ENCODE measurements around the gene ARGLU1. TPM values are rescaled to one million over a fixed set of nuclear protein-coding genes. Genes with fewer than 3 reads are reported as not detected.
"Not testable (repeated sequence)": the region's sequence is repeated elsewhere in the genome, so short reads cannot be mapped to it uniquely, and the experiment has no call there.

The ARGLU1 gene, protein sequence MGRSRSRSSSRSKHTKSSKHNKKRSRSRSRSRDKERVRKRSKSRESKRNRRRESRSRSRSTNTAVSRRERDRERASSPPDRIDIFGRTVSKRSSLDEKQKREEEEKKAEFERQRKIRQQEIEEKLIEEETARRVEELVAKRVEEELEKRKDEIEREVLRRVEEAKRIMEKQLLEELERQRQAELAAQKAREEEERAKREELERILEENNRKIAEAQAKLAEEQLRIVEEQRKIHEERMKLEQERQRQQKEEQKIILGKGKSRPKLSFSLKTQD
- 23.2 and 33.0 TPM in 2 replicates for total RNA-seq

DNA sequence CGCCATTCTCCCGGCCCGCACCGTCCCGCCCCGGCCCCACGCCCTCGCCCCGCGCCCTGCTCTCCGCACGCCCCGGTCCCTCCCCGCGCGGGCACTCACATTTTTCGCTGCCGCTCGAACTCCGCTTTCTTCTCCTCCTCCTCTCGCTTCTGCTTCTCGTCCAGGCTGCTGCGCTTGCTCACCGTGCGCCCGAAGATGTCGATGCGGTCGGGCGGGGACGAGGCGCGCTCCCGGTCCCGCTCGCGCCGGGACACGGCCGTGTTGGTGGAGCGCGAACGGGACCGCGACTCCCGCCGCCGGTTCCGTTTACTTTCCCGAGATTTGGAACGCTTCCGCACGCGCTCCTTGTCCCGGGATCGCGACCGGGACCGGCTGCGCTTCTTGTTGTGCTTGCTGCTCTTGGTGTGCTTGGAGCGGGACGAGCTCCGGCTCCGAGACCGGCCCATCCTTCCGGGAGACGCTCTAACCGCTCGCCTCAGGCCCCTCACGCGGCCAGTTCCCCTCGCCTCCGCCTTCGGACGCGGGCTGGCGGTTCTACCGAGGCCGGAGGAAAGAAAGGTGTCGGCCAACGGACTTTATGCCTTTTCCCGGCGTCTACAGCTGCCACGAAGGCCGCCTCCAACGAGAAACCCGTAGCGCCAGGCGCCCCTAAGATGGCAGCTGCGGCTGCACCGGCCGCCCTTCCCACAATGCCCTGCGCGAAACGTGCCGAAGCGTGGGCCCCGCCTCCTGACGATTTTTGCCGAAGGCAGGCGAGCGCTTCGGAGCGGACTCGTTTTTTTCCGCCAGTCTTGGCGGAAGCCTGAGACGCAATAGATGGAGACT, at the start of gene ARGLU1:
Gene ARGLU1, minus strand, starts transcription at position 664 of the 825 bp plus-strand sequence. Its CDS starts 218 bp downstream, at position 446.
- DNase-seq (ENCODE audit: low read depth in 2 of 2) = peak; percentile 62 to 90

DNA sequence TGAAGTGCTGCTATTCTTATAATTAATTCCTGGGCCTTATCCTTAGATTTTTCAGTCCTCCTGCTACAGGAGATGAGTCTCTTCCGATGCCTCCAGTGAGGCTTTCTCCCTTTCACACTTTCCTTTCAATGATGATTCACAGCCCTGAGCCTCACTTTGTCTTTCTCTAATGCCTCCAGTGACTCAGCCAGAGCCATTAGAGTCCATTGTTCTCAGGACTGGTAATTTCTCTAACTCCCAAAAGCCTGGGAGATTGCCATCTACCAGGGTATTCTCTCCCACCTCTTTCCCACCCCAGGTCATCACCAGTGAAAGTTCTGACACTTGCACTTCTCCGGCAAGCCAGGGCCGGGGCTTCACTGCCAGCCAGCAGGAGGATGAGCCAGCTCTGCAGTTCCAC, 49.6 kb upstream of the ARGLU1 start:
- peak; percentile 27 to 91 for DNase-seq (ENCODE audit: low read depth in 2 of 2)

DNA sequence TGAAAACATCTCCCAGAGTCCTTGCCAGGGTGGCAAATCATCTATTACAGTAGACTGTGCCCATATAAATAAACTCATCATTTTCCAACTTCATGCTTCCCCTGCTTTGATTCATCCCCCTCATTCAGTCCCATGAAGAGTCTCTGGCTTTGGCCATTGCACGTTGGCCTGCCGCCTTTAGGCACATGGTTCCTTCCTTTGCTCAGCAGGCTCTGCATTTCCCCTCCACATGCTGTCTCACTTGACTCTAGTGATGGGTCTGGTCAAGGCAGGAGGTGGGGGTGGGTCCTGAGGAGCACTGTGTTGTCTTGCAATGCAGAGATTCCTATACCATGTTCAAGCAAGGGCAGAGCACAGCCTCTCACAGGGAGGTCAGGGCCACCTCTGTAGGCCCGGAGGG, 48.8 kb upstream of the ARGLU1 start:
- no peak for DNase-seq (ENCODE audit: low read depth in 2 of 2)

DNA sequence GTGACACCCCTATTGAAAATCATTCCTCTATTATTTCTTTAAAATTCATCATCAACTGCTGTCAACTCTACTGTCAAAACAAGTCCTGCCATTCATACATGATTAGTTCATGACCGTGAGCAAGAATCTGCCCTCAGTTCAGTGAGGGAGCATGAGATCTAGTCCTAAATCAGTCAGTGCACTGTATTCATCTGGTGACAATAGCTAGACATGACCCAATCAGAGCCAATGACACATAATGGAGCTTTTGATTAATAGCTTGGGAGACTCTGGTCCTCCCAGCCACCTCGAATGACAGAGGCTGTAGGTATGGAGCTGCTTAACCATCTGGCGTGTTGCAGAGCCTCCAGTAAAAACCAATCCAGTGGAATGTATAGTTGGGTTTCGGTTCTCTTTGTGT, 46.9 kb upstream of the ARGLU1 start:
- no peak for DNase-seq (ENCODE audit: low read depth in 2 of 2)

DNA sequence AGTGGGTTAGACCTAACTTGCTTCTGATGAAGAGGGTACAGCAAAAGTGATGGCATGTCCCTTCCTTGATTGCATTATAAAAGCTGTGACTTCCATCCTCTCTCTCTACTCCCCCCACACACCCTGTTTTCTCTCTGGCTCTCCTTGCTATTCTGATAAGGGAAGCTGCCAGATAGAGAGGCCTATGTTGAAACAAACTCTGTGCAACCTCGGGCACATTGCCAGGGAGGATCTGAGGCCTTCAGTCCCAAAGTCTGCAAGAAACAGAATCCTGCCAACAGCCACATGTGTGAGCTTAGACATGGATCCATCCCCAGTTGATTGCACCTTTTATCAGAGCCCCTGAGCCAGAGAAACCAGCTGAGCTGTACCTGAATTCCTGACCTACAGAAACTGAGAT, 44.8 kb upstream of the ARGLU1 start:
- DNase-seq (ENCODE audit: low read depth in 2 of 2) = no peak

DNA sequence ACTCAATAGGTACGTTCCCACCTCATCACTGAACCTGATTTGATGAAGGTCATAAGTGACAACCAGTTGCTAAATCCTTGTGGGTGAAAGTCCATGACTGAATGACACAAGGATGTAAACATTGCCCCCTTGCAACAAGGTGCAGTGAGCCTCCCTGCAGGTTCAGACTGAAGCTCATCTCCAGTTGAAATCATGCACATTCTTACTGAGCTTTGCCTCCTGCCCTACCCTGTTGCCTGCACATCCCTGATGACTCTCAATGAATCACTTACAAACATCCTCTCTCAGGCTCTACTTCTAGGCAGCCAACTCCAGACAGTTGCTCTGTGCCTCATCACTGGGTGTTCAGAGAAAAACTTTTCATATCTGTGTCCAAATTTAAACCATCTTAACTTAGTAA, 42.5 kb upstream of the ARGLU1 start:
- DNase-seq (ENCODE audit: low read depth in 2 of 2) = no peak

DNA sequence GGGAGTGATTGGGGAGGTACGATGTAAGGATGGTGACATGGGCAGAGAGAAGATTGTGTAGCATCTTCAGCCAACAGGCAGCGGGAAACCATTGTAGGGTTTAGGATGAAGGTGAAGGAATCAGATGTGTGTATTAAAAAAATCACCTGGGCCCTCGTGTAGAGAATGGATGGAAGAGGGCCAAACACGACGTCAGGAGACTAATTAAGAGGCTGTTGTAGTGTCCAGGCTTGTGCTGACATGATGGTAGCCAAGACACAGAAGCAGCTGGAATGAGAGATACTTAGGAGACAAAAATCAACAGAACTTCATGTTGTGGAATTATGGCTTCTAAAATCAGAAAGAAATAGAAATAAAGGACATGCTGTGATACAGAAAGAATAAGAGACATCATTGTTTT, 41.2 kb upstream of the ARGLU1 start:
- no peak for DNase-seq (ENCODE audit: low read depth in 2 of 2)

DNA sequence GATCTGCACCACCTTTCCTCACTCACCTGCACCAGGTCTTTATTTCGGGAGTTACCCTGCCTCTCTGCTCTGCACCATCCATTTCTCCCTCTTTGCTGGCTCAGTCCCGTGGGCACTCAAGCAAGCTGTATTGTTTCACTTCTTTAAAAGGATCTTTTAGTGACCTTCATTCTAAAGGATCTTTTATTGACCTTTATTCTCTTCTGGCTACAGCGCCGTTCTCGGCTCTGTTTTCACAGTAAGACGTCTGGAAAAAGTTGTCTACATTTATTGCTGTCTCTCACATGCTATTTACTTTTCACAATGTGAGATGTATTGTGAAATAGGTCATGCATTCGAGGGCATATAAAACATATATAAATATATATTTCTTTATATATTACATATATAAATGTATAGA, 35.6 kb upstream of the ARGLU1 start:
- DNase-seq (ENCODE audit: low read depth in 2 of 2) = no peak

DNA sequence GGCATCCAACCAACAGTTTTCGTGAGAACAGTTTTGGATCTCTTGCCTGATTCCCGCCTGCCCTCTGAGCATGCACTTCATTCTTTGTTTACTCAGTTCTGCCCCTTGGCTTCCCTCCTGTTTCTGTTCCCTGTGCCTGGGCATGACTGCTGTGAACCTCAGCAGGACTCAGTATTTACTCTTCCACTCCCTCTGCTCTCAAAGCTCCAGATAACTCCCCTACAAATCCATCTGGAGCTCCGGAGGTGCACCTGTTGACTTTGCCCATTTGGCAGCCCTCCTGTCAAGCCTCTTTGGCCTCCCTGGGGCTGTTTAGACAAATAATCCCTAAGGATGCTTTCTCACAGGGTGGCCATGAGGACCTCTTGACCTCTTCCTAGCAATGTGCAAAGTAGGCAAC, 34.2 kb upstream of the ARGLU1 start:
- DNase-seq (ENCODE audit: low read depth in 2 of 2) = no peak

DNA sequence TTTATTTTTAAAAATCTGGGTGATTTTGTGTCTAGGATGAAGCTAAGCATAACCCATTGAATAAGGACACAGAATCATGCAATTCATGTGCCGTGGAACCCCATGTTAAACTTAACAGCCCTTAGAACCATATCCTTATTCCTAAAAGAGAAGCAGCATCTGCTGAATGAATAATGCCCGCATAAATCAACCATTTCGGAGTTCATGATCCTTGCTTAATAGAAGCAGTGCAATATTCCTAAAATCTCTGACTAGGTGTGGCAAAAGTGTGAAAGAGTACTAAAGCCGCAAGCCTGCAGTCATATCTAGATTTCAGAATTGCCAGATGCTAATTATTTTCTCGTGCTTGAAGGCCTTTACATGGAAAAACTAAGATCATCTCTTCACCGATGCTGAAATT, 33.6 kb upstream of the ARGLU1 start:
- no peak for DNase-seq (ENCODE audit: low read depth in 2 of 2)

DNA sequence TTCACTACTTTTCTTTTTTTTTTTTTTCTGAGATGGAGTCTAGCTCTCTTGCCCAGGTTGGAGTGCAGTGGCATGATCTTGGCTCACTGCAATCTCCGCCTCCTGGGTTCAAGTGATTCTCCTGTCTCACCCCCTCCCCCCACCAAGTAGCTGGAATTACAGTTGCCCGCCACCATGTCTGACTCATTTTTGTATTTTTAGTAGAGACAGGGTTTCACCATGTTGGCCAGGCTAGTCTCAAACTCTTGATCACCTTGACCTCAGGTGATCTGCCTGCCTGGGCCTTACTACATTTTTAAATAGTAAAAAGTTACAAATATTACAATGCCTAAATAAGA, 32.8 kb upstream of the ARGLU1 start:
- DNase-seq (ENCODE audit: low read depth in 2 of 2) = not testable (repeated sequence)

DNA sequence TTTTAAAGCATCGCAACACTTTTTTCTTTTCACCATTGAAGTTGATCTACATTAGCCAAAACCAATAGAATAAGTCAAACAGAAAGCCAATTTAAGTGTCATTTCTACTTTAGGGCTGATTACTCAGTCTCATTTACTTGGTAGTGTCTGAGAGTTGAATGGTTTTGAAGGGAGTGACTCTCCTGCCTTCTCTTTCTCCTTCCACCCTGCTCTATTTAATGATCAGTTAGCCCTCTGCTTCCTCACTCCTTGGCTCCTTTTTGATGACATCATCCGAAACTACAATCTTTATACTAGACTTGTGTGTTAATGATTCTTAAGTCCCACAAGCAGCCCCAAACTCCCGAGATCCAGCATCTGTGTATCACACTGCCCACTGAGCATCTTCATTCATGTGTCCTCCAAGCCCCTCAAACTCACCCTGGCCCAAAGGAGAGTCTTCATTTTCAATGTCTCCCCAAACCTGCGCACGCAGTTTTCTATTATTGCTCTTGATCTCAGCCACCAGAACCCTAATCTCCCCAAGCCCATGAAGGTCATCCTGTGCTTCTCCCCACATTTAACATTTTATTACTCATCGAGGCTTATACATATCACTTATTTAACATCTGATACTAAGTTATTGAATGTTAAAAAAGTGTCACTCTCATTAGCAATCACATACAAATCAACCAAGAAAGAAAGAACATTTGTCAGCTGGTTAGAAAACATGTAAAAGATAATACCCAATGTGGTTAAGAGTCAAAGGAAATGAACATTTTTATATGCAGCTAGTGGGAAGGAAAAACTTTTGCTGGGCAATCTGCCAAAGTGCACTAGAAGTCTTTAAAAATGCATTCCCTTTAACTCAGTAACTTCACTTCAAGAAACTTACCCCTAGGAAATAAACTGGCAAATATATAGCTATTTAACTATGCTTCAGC, 32.2 kb upstream of the ARGLU1 start:
- DNase-seq (ENCODE audit: low read depth in 2 of 2) = peak in 1 of 2 donors; percentile 65

DNA sequence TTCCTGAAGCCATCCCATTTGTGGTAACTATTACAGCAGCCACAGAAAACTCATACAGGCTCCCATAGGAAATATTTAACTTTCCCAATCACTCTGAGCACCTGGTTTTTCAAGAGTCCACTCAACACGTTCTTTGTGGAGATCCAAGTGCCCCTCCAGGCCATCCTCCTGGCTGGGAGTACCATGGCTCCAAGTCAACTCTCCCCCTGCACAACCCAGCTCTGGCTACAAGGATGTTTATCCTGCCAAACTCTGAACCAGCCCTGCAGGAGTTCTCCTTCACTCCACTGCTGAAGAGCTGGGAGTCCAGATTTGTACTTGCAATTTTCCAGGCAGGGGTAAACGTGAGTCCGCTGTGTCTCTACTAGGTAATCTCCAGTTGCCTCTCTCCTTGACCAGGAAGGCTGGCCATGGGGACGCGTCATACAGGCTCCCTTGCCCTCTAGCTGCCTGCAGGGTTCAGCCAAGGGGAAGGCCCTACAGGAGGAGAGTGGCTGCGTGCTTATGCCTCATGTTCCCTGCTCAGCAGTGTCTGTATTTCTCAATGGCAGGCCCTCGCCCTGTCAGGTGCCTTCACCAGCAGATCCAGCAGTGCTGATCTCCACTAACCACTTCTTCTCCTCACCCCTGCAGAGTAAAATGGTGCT, 29.9 kb upstream of the ARGLU1 start:
- DNase-seq (ENCODE audit: low read depth in 2 of 2) = no peak

DNA sequence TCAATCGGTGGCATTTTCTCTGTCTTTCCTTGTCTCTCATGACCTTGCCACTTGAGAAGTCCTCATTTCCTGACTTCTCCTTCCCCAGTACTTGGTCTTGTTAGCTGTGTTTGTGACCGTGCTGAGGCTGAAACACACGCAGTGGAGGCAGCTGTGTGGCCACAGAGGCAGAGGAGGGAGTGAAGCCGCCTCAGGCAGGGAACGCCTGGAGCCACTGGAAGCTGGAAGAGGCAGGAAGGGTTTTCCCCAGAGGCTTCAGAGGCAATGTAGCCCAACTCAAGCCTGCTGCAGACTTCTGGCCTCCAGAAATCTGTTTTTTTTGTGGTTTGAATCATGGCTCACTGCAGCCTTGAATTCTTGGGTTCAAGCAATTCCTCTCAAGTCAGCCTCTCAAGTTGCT, 29.2 kb upstream of the ARGLU1 start:
- DNase-seq (ENCODE audit: low read depth in 2 of 2) = no peak

DNA sequence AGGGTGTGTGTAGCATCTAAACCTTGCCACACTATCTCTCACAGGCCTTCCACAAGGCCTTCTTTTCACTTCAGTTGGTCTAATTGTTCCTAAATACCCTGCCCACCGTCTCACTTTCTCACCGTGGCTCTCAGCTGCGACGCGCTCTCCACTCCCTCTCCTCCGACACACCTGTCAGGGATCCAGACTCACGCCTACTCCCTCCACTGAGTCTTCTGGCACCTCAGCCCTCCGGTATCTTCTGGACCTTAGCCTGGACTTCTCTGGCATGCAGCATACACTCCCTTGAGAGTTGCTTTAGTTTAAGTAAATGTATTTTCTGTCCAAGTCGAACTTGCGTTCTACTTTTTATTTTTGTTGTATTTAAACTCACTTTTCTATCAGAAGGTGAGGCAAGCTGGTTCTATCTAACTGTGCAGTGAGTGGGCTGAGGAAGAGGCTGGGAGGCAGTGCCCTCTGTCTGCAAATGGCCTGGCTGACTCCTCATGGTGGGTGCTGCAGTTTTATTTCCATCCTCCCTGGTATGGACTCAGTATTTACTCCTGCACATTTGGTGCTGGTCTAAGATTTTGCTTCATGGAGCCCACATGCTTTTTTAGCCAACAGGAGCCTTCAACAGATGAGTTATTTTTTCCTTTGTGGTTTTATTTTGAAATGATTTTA, 28.5 kb upstream of the ARGLU1 start:
- DNase-seq (ENCODE audit: low read depth in 2 of 2) = no peak

DNA sequence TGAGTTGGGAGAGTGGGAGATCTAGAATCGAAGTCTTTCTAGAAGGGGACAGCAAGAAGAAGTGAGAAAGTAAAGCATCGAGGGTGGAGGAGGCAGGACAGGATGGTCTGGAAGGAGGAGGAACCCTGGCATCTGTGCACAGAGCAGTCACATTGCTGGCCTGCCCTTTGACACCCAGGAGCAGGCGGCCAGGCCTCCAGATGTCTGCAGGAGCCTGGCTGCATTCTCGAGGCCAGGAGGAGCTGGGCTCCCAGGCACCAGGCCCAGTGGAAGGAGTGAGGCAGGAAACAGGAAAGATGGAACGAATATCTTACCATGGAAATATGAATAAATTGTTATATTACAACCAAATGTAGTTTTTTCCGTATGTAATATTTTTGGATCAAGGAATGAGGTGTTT, 27.7 kb upstream of the ARGLU1 start:
- no peak for DNase-seq (ENCODE audit: low read depth in 2 of 2)

DNA sequence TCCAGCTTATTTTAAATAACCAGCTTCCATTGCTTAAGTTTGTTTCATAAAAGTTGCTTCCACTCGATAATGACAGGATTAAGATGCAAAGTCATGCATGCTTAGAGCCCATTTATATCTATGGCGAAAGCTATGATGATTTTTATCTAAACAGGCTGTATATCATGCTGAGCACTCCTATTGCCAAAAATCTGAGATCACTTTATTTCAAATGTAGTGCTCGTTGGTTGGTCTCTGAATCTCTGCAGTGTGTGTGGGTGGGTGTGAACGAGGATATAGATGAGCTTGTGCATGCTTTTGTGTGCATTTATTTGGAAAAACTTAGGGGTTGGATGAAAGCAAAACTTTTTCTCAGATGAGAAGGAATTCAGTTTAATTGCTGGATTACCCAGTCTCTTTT, 27.0 kb upstream of the ARGLU1 start:
- no peak for DNase-seq (ENCODE audit: low read depth in 2 of 2)

DNA sequence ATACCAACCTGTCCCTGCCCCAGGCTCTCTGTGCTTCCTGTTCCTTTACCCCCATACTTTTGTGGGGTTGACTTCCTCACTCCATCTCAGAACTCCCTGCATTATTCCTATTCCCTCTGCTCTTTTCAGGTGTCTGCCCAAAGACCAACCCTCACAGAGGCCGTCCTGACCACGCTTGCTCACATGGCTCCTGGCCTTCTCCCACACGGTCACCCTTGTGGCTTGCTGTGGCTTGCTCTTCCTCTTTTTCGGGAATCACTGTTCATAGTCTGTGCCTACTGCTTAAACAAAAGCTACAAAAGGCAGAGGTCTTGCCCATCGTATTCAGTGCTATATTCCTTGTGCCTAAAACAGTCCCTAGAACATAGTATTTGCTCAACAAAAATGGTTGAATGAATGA, 25.2 kb upstream of the ARGLU1 start:
- no peak for DNase-seq (ENCODE audit: low read depth in 2 of 2)

DNA sequence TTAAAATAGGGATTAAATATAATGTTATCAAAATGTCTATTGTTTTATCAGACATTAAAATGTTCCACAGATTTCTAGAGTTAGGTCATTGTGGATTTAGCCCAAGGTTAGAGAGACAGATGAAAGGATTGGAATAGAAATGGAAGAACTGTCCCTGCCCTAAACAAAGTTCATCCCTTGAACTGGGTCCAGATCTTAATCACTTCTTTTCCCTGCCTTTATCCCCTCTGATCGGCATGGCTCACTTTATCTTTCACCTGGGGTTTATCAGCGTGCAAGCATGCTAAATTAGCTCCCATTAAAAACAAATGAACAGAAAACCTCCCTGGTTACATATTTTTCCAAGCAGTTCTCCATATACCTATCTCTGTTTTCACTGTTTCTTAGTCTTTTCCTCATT, 23.4 kb upstream of the ARGLU1 start:
- DNase-seq (ENCODE audit: low read depth in 2 of 2) = no peak

DNA sequence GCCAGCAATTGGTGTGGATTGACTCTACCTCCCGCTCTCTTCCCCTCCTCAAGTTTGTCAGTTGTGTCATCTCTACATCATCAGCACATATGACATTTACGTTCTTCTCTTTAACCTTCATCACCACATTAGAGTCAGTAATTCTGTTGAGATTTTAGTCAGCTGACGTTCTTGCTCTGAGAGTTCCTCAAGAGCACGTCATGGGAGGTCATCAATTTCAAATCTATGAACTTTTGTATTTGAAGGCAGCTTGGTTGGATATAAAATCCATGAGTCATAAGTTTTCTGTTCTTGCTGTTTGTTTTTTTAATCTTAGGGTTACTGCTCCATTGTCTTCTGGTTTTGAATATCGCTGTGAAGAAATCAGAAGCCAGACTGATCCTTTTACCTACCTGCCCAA, 21.8 kb upstream of the ARGLU1 start:
- DNase-seq (ENCODE audit: low read depth in 2 of 2) = peak in 1 of 2 donors; percentile 21

DNA sequence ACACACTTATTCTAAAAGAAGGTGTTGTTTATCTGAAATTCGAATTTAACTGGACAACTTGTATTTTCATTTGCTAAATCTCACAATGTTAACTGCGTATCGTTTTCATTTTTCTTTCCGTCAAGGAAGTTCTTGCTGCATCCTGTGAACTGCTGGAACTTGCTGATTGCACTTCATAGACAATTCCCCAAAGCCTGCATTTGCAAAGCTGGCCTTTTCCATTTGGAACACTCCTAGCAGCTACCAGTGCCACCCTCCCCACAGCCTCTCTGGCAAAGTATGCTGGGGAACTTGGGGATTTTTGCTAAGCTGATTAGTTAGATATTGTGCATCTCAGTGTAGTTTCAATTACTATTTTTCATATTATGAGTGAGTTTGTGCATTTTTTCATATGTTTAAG, 20.4 kb upstream of the ARGLU1 start:
- peak; percentile 30 to 48 for DNase-seq (ENCODE audit: low read depth in 2 of 2)

All from dermis microvascular lymphatic vessel endothelial cell (primary cell).